ENCODE results near the gene TMEM132C. TPM values are rescaled to one million over a fixed set of nuclear protein-coding genes. Genes with fewer than 3 reads are reported as not detected.

Gene TMEM132C
- total and polyA plus RNA-seq, 8 donors, result 0.50 to 36.6 (median 33.2) TPM

GRCh38 chr12:128322341-128322740 is 55.4 kb downstream of the TMEM132C start:
- Histone ChIP-seq H3K4me3 (no peak overlapping the region), H3K9me3 (no peaks in the 10 kb centered on the region), H3K27me3 (no peaks in the 10 kb centered on the region), H3K27ac (no peak overlapping the region), H3K4me1 (no peaks in the 10 kb centered on the region), H3K36me3 (no peaks in the 10 kb centered on the region)
- no peak for ATAC-seq
- intact Hi-C loops (cut with DNase I), result no loop called here
- no peak for DNase-seq
- TF ChIP-seq, protein P1, sequence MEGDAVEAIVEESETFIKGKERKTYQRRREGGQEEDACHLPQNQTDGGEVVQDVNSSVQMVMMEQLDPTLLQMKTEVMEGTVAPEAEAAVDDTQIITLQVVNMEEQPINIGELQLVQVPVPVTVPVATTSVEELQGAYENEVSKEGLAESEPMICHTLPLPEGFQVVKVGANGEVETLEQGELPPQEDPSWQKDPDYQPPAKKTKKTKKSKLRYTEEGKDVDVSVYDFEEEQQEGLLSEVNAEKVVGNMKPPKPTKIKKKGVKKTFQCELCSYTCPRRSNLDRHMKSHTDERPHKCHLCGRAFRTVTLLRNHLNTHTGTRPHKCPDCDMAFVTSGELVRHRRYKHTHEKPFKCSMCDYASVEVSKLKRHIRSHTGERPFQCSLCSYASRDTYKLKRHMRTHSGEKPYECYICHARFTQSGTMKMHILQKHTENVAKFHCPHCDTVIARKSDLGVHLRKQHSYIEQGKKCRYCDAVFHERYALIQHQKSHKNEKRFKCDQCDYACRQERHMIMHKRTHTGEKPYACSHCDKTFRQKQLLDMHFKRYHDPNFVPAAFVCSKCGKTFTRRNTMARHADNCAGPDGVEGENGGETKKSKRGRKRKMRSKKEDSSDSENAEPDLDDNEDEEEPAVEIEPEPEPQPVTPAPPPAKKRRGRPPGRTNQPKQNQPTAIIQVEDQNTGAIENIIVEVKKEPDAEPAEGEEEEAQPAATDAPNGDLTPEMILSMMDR (IDR thresholded peaks at IDR 0.05), result no peak

DNA sequence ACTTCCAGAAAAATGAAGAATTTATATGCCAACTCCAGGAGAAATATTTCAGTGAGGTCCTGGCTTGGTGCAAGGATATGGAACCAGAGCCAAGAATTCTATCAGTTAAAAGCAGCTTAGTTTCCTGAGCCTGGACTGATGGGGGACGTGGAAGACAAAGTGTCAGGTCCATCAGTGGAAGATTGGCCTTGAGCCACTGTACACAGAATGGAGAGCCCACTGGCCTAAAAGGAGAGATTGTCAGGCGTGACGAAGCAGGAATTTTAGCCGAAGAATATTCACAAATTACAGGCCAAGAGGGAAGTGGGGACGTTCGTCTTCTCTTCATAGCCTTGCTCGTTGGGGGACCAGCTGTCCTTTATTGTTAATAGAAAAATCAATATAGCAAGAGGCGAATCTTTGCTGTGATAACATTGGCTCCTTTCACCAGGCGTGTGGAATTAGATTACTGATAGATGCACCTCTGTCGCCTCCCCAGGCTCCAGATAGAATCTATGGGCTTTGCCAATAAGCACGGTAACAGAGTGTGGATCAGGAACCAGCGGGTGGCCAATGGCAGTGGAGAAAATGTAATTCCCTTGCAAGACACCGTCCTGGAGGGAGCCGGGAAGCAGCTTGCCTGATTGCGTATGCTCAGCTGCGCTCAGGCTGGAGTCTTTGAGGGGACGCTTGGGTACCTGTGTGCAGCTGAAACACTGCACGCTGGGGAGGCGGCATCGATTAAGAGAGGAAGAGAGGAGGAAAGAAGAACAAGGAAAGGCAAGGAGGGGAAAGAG is 56.4 kb downstream of the TMEM132C start:
- Histone ChIP-seq H3K9me3 (no peaks in the 10 kb centered on the region), H3K4me1 (no peaks in the 10 kb centered on the region), H3K4me3 (no peak overlapping the region), H3K36me3 (no peaks in the 10 kb centered on the region), H3K27ac (no peak overlapping the region), H3K27me3 (no peaks in the 10 kb centered on the region)
- ATAC-seq, result no peak
- intact Hi-C loops (cut with DNase I), result no loop called here
- TF ChIP-seq, protein P1 (IDR thresholded peaks at IDR 0.05), result no peak
- peak in 1 of 4 donors; percentile 36 for DNase-seq

DNA sequence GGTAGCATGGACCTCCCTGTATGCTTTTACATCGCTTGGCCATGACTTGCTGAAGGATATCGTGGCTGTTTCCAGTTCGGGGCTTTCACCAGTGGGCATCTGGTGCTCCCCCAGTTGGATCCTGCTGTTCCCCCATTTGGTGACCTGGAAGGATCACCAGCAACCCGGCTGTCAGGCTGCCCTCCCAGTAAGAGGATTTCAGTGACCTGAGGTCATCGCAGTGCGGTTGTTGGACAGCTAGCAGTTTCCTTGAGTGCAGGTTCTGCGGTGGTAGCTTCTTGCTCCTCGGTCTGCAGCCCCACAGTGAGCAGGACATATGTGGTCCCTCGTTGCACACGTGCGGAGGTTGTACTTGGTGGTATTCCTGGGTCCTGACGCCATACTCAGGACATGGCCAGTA is 58.7 kb downstream of the TMEM132C start:
- intact Hi-C loops (cut with DNase I), result no loop called here
- DNase-seq, result no peak

GRCh38 chr12:128326406-128326805 is 59.4 kb downstream of the TMEM132C start:
- H3K27ac ChIP-seq, result no peak overlapping the region
- no peak for ATAC-seq
- no peak overlapping the region for H3K4me3 ChIP-seq
- no peaks in the 10 kb centered on the region for H3K9me3 ChIP-seq
- intact Hi-C loops (cut with DNase I), result no loop called here
- TF ChIP-seq, protein P1 (IDR thresholded peaks at IDR 0.05), result no peak
- no peaks in the 10 kb centered on the region for H3K4me1 ChIP-seq
- no peak for DNase-seq
- no peaks in the 10 kb centered on the region for H3K27me3 ChIP-seq
- no peaks in the 10 kb centered on the region for H3K36me3 ChIP-seq

More for the DNA sequence above, 58.7 kb downstream of the TMEM132C start:
- no peaks in the 10 kb centered on the region for H3K9me3 ChIP-seq
- no peak overlapping the region for H3K4me3 ChIP-seq
- TF ChIP-seq, protein P1 (IDR thresholded peaks at IDR 0.05), result no peak
- no peaks in the 10 kb centered on the region for H3K4me1 ChIP-seq
- no peaks in the 10 kb centered on the region for H3K36me3 ChIP-seq
- no peaks in the 10 kb centered on the region for H3K27me3 ChIP-seq
- ATAC-seq, result no peak
- H3K27ac ChIP-seq, result no peak overlapping the region

DNA sequence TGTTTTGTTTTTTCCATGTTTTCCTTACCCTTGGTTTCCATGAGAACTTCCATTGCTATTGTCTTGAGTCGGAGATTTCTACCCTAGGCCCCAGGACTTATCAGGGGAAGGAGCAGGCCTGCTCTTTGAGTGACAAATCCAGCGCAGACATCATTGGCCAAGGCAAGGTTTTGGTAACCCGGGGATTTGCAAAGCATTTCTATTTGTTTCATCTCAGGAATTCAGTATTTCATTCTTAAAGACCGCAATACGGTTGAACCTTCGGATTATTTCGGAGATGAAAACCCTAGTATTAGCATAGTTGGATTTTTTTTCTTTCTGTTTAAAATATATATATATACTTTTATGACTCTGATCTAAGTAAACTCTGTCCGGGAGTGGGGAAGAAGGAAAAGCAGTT is 62.0 kb downstream of the TMEM132C start:
- DNase-seq (no peak), ATAC-seq (no peak)
- Histone ChIP-seq H3K27me3 (no peaks in the 10 kb centered on the region), H3K9me3 (no peaks in the 10 kb centered on the region), H3K27ac (no peak overlapping the region), H3K4me1 (no peaks in the 10 kb centered on the region), H3K36me3 (no peaks in the 10 kb centered on the region), H3K4me3 (no peak overlapping the region)
- intact Hi-C loops (cut with DNase I), result no loop called here
- TF ChIP-seq, protein P1 (IDR thresholded peaks at IDR 0.05), result no peak
